ENCODE data around the gene C1orf116.

C1orf116 gene

DNA sequence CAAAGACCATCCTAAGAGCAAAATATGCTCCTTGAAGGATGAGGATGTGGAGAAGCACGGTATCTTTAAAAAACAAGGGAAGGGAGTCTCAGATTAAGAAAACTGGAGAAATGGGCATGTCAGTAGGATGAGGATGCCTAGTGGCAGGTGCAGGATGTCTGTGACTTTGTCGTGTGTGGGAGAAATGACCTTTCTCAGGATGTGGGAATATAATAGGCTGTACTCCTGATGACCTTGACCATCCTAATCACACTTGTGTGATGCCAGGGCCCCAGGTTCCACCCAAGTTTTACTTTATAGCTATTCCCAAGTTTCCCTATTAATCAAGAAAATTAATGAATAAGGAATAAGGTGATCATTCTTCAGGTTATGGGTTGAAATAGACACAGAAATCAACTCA lies 12.9 kb downstream of the C1orf116 start:
- no peak for DNase-seq (ENCODE audit: low spot score)

DNA sequence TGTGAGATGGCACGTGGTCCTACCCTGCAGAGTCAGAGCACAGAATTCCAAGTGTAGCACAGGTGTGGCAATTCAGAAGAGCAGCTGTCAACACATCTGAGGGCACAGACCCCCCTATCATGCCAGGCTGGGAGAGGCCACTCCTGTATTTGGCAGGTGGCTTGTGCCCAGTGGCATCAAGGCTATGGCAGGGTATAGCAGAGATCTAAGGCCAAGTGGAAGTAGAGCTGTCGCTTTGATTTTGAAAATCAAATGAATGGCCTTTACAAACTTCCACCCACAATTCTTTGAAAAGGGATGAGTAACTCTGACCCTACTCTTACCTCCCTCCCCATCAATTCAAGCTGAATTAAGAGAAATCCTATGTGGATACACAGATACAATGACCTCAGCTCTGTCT lies 13.4 kb downstream of the C1orf116 start:
- no peak for DNase-seq (ENCODE audit: low spot score)

DNA sequence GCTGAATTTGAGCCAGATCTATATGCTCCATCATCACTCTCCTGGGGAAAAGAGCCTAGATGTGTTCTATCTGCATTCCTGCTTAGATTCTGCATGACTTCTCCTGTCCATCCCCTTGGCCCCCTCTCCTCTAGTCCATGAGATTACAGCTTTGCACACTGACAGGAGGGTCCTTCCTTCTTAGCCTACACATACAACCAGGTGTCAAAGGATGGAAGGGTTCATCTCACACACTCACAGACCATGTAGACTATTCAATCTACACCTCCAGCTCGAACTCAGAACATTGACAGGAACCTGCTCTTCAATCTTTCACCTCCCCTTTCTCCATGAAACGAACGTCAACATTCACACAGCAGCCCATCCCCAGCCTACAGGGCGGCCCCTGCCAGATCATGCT lies 13.8 kb downstream of the C1orf116 start:
- no peak for DNase-seq (ENCODE audit: low spot score)

DNA sequence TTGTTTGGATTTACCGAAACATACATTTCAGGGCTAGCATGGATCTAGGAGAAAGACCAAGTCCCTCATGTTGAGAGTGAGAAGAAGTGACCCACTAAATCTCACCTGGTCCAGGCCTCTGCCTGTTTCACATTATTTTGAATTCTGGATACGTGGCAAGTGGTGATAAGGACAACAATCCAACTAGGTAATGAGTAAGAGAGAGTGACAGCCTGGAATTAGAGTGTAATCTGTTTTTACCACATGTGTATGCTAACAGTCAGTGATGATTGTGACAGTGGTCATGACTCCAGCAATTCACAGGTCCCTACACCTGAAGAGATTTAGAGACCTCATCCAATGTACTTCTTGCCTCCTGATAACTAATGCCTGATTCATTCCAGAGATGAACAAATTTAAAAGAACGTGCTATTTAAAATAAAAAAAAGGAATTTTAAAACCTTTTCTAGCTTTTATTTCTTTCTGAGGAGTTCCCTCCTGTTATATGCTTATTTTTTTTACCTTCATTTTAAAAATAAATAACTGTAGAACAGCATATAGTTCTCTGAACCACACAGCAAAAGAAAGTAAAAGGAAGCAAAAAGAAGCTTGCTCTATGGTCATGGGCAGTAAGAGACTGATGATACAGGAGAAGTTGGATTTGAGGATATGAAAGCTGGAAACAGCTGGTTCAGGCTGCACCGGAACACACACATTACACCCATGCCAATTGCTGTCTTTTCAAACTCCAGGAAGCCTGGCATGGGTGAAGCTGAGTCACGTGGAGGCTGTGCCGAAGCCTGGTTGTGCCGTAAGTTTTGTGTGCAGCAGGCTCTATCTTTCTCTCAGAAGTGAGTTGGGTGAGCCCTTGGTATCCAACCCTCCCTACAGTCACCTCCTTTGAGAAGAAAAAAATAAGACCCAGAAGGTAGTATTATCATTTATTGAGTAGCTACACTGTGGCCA lies 14.7 kb downstream of the C1orf116 start:
- DNase-seq (ENCODE audit: low spot score) = peak; percentile 67

DNA sequence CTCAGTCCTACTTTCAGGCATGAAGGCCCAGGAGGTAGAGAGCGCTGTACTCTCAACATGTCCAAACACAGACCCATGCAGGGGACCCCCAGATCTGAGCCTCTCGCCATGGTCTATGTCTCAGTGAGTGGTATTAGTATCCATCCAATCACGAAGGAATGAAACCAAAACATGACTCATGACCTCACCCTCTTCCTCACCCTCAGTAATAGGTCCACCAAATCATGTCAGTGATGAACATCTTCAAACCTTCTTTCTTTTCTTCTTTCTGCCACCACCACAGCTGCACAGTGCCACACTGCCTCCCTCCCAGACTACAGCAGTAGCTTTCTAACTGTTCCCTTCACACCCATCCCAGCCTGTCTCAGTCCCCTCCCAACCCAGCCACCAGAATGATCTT lies 16.8 kb downstream of the C1orf116 start:
- no peak for DNase-seq (ENCODE audit: low spot score)

DNA sequence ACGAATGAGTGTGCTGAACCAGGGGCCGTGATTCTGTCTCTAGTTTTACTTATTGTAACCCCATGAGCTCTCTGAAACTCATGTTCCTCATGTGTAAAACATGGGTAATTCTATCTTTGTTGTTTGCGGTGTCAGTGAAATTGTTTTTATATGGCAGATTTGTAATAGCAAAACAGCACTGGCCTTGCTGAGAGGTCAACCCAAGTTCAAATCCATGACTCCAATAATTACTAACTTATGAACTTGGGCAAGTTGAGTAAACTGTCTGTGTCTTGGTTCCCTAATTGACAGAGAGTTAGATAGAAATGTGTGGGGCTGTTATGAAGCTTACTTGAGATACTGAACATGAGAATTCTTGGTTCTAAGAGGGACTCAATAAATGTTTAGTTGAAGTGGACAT lies 17.8 kb downstream of the C1orf116 start:
- no peak for DNase-seq (ENCODE audit: low spot score)

DNA sequence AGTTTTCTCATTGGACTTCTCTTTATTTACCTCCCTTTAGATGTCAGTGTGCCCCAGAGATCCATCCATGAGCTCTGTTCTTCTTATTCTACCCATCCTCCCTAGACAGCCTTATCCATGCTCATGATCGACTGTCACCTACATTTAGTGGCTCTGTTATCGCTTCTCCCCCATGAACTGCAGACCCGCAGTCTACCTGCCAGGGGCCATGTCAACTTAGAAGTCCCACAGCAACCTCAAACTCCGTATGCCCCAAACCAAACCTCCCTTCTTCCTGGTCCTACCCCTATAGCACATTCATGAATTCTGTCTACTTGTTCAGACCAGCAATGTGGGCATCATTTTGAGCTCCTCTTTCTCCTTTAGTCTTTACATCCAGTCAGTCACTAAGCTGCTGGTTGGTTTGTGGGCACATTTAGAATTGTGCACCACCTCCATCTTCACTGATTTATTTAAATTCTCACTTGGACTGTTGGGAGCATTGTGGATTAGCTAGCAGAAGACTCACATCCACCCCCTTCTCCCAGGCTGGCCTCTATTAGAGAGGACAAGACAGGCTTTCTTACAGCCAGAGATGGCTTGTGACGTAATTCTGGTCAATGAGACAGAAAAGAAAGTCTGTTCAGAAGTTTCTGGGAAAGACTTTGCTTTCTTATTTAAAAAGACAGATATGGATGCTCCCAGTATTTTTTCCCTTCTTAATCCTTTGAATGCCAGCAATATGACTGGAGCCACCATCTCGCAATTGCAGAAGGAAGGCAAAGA lies 19.1 kb downstream of the C1orf116 start:
- DNase-seq (ENCODE audit: low spot score) = no peak

DNA sequence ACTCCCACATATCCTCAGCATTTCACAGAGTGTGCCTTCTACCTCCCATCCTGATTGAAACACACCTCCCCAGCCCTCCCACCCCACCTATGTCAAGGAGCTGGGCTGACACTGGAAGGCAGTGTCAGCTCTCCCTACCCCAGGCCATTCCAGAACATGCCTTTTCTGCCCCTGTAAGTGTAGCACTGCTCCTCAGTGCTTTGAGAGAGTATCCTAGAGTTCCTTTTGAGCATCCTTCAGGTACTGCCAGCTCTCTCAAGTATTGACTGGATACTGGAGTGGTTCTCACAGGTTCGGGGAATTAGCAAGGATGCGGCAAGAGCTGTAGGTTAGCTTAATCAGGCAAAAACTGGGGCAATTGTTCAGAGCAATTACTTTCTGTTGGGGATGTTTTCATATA lies 21.8 kb downstream of the C1orf116 start:
- DNase-seq (ENCODE audit: low spot score) = no peak

DNA sequence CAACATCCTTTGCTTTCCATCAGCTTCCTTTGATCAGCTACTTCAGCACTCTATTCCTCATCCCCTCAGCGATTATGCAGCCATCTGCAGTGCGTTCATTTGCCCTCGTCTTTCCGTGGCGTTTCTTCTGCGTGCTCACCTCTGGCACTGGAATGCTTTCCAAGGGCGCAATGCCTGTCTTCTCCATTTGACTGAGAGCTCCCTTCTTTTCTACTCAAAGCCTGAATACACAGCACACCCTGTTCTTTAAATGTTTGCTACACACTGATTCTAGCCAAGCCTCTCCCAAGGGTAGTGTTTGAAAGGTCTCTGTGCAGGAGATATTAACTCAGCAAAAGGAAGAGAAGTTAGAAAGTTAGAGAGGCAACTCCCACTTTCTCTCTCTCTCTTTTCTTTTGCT lies 22.6 kb downstream of the C1orf116 start:
- DNase-seq (ENCODE audit: low spot score) = no peak

DNA sequence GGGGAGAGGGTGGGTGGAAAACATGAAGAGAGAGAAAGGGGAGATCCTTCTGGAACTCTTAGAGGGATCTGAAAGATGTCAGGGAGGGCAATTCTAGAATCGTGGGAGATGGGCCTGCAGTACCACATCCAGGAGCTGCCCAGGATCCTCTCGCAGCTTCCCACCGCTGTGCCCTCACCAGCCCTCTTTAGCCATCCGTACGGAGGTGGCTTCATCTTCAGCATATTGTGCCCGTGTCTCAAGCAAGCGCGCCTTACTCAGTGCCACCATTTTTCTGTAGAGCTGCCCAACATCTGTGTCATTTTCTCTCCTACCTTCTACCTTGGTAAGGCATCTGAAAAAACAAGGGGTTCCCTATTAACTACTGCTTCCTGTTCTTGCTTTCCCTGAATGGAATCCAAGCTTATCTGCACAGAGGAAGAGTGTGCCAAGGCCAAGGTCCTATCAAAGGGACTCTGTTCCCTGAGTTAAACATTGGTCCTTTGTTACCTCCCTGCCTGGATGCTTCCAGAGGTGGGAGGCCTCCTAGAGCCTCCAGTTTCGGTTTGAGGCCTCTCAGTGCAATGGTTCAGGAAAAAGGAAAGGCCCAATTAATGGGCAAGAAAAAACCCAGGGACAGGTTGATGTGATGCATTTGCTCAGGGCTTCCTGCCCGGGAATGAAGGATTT lies 23.2 kb downstream of the C1orf116 start:
- DNase-seq (ENCODE audit: low spot score) = no peak

DNA sequence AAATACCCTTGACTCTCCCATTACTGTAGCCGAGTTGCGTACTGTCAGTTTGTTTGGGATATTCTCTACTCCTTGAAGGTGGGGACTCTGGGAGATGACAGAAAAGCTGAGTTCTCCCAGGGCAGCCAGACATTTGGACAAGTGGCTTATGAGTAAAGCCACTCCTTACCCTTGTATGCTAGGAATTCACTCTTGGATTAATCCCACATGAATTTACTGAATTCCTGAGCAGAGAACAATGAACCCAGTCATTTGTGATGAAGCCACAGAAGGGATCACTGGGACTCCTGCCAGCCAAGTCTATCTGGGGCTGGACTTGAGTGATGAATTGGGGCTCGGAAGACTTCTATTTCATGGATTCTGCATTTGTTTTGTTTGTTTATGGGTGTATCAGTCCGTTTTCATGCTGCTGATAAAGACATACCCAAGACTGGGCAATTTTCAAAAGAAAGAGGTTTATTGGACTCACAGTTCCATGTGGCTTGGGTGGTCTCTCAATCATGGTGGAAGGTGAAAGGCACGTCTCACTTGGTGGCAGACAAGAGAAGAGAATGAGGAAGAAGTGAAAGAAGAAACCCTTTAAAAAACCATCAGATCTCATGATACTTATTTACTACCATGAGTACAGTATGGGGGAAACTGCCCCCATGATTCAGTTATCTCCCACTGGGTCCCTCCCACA lies 25.1 kb downstream of the C1orf116 start:
- peak; percentile 98 for DNase-seq (ENCODE audit: low spot score)

DNA sequence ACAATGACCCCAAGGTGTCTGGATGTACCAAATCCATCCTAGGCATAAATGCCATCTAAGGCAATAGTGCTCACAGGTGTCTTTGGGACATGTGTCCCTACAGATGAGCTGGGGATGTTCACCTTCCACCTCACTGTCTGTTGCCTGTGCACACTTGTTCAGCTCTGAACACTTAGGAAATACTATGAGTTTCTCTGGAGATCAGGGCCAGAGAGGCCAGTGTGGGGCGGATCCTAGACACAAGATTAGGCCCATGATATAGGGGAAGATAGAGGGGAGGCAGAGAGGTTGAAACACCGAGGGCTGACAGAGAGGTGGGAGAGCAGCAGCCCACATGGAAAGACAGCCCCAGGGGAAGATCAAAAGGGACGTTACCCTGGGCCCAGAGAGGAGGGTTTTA lies 25.6 kb downstream of the C1orf116 start:
- DNase-seq (ENCODE audit: low spot score) = no peak

DNA sequence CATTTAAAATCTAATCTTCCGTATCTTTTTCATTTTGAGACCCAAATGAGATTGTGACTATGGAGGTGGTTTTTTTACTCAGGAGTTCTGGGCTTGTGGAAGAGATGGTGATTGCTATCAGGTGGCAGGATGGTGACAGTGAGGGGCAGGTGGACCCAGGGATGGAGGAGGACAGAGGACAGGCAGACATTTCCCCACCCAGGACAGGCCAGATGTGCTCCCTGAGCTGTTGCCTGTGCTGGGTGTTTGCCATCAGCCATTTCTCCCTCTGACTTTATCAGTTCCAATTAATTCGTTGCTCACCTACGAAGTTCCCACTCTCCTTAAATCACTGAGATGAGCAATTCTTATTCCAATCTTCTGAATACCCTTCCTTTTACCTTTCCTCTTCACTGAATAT lies 26.5 kb downstream of the C1orf116 start:
- no peak for DNase-seq (ENCODE audit: low spot score)

DNA sequence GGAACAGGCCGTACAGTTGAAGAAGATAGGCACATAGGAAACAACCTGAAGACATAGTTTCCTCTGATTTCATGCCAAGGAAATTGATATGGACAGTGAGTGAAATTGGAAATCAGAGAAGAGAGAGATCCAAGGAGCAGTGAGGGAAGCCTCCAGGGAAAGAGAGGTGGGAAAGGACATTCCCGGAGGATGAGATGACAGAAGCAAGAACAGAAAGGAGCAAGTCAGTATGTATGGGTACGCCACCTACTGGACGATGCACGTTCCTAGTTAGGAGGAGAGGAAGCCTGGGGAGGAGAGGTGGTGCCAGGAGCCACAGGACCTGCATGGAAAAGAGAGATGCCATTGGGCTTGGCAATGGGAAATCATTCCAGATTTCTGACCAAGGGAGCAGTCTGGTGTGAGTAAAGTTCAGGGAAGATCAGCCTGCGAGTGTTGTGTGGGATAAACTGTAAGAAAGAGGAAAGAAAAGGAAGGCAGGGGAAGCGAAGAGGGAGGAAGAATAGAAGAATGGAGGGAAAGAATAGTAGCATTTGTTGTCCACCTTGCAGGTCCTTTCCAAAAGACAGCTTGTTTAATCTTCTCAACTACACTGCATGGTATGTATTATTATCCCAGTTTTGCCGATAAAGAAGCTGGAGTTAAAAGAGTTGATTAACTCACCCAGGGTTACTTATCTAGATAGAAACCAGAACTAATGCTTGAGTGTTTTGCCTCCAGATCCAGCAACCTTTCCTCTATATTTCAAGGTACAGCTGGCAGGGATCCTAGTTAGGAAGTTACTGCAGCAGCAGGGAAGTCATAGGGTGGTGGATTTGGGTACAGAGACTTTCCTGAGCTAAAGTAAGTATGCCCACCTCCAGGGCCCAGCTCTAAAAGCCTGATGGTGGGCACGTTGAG lies 27.4 kb downstream of the C1orf116 start:
- DNase-seq (ENCODE audit: low spot score) = peak; percentile 85

DNA sequence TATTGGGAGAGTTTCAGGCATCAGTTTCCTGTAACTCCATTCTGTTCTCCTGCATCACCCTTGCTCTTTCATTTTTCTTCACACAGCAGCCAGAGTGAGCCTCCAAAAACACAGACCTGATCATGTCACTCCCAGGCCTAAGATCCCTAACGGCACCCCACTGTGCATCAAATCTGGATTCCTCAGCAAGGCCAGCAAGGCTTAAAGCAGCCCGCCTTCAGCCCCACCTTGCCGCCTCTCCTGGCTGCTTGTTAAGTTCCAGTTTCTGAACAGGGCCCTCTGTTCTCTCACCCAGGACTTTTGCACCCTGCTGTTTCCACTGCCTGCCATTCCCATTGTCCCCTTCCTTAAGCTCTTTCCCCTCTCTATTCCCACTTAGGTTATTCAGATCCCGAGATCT lies 29.3 kb downstream of the C1orf116 start:
- DNase-seq (ENCODE audit: low spot score) = no peak

DNA sequence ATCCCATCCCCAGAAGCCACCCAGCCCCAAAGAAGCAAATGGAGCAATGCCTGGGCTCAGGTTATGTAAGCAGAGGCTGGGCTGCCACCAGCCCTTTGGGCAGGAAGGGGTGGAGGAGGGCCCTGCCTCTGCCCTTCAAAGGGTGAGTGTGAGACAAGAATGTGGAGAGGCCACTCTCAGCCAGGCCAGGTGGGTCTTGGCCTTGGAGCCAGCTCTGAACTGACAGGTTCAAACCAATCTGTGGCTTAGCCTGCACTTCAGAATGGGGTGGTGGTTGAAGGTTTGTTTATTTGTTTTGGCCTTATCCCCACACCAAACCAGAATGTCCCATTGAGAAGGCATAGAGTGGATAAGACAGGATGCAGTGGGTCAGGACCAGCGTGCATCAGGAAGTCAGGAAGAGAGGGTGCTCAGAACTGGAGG lies 29.8 kb downstream of the C1orf116 start:
- no peak for DNase-seq (ENCODE audit: low spot score)

DNA sequence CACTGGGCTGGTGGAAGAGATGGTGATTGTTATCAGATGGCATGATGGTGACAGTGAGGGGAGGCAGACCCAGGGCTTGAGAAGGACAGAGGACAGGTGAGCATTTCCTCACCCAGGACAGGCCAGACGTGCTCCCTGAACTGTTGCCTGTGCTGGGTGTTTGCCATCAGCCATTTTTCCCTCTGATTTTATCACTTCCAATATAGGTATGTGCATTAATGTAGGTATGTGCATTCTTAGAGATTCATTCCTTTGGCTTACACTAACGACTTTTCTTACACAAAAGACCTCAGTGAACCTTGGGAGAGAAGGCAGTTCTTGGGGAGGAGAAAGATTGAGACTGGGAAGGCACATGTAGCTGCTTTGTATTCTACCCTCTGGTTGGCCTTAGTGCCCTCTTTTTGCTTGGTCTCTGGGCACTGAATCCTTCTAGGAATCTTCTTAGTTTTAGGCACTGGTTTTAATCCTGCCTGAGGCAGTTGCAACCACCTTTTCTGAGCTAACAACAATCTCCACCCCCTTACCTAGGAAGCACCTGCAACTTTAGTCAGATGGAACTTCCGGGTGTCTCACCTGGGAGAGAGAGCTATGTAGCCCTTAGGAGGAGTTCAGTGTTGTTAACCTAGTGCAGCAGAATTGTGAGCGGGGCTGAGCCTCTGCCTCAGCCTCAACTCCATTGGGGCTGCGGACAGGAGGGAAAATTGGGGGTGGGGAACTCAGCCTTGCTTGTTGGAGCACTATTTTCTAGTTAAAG lies 30.9 kb downstream of the C1orf116 start:
- DNase-seq (ENCODE audit: low spot score) = no peak

DNA sequence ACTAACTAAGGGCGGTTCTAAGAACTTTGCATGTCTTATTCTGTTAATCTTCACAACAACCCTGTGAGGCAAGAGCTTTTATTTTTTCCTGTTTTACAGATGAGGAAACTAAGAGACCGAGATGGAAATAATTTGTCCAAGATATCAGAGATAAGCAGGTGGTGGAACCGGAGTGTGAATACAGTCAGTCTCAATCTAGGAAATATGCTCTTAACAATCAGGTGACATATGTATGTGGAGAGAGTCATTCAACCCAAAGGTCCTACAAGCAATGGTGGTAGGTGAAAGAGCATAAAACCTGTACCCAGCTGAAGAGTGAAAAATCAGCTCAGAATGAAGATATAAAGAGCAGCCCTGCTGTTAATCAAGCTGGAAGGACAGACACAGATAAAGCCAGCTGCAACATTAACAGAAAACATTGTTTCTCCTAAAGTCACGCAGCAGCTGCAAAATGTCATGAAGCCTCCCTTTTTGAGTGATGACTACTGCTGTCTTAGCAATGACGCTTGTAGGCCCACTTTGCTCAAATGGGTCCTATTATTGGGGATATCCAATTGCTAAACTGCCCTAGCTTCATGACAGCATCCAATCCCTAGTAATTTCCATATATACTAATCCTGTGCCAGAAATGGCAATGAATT lies 31.8 kb downstream of the C1orf116 start:
- no peak for DNase-seq (ENCODE audit: low spot score)

DNA sequence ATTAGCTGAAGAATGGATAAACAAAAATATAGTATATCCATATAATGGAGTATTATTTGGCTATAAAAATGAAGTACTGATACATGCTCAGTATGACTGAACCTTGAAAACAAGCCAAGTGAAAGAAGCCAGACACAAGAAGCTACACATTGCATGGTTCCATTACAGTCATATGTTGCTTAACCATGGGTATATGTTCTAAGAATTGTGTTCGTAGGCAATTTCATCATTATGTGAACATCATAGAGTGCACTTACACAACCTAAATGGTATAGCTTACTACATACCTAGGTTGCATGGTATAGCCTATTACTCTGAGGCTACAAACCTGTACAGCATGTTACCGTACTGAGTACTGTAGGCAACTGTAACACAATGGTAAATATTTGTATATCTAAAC lies 33.7 kb downstream of the C1orf116 start:
- no peak for DNase-seq (ENCODE audit: low spot score)

DNA sequence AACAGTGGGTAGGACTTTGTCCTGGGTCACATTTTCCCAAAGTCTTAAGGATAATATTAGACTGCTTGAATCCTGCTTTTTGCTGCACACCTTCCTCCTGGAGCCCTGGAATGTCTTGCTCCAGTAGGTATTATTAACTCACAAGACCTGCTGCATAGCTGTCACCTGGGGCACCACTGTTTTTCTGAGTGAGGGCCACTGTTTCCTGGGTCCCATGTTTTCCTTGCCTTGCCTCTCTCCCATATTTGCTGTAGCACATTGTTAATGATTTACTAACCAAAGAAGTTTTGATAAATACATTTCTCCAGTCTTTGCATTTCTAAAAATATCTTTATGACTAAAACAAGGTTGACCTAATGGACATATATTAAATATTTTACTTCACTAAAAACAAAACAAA lies 39.8 kb downstream of the C1orf116 start:
- peak; percentile 74 for DNase-seq (ENCODE audit: low spot score)
